ENCODE results near the gene GPC3. TPM values are rescaled to one million over a fixed set of nuclear protein-coding genes. Genes with fewer than 3 reads are reported as not detected.
"Not testable (repeated sequence)": the region's sequence is repeated elsewhere in the genome, so short reads cannot be mapped to it uniquely, and the experiment has no call there.

GPC3 gene
- total RNA-seq, 1 donor from 2014 or later, result 4.9 TPM

DNA sequence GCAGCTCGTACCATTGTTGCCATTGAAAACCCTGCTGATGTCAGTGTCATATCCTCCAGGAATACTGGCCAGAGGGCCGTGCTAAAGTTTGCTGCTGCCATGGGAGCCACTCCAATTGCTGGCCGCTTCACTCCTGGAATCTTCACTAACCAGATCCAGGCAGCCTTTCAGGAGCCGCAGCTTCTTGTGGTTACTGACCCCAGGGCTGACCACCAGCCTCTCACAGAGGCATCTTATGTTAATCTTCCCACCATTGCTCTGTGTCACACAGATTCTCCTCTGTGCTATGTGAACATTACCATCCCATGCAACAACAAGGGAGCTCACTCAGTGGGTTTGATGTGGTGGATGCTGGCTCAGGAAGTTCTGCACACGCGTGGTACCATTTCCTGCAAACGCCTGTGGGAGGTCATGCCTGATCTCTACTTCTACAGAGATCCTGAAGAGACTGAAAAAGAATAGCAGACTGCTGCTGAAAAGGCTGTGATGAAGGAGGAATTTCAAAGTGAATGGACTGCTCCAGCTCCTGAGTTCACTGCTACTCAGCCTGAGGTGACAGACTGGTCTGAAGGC, 222.3 kb downstream of the GPC3 start:
- DNase-seq (ENCODE audit: low spot score), result not testable (repeated sequence)

- no peak for DNase-seq (ENCODE audit: low spot score)
These were observed 230.7 kb downstream of the GPC3 start for GRCh38 chrX:133754657-133755056.

GRCh38 chrX:133749951-133750350, 235.4 kb downstream of the GPC3 start:
- no peak for DNase-seq (ENCODE audit: low spot score)

- DNase-seq (ENCODE audit: low spot score), result no peak
These were observed 236.0 kb downstream of the GPC3 start for GRCh38 chrX:133749370-133749769.

DNA sequence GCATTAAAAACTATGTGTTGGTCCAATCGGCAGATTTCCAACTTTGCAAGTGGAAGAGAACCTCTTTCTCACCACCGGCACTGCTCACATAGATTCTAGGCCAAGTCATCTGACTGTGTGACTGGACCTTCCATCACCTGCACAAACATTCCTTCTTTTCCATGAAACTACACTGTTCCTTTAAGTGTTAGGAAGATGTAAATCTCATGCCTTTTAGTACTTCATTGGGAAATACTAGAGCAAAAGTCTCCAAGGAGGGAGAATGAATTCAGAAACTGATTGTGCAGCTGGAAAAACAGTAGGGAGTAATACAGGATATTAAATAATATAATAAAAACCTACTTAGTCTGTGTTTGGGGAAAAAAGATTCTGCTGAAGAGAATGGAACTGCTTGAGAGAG, 238.2 kb downstream of the GPC3 start:
- no peak for DNase-seq (ENCODE audit: low spot score)

DNA sequence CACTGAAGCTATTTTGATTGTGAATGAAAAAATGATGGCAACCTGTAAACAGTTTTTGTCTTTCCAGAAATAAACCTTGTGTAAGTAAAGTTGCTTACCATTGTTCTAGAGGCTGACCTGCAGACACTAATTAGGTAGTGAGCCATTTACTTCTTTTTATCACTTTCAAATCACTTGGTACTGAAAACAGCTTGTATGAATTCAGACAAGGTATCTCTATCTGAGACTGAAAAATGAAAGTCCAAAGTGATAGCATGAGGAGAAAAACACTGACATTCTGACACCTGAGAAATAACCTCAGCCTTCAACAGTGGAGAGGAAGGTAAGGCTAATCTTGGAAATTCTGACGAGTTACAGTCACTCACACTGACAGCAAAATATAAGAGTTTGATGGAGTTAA, 238.8 kb downstream of the GPC3 start:
- no peak for DNase-seq (ENCODE audit: low spot score)

- DNase-seq (ENCODE audit: low spot score), result no peak
These were observed 240.0 kb downstream of the GPC3 start for GRCh38 chrX:133745349-133745748.

- no peak for DNase-seq (ENCODE audit: low spot score)
These were observed 242.6 kb downstream of the GPC3 start for GRCh38 chrX:133742602-133743305.

- DNase-seq (ENCODE audit: low spot score), result no peak
These were observed 244.1 kb downstream of the GPC3 start for GRCh38 chrX:133741303-133741702.

DNA sequence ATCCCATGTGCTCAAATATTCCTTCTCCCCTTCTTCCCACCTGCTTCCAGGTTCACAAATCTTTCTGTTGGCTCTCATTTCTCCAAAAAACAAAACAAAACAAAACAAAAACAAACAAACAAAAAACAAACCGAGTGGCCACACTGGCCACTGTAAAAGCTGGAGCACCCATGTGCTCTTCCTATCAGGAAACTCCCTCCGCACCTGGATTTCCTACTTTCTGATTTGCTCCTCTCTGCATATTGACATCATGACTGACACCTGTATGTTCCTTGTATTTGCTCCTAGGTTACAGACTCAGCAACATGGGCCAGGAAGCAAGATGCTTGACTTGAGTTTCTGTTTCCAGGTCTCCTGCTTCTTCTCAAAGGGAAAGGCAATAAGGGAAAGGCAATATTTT, 258.8 kb downstream of the GPC3 start:
- no peak for DNase-seq (ENCODE audit: low spot score)

GRCh38 chrX:133726211-133726630, 259.2 kb downstream of the GPC3 start:
- DNase-seq (ENCODE audit: low spot score), result no peak

DNA sequence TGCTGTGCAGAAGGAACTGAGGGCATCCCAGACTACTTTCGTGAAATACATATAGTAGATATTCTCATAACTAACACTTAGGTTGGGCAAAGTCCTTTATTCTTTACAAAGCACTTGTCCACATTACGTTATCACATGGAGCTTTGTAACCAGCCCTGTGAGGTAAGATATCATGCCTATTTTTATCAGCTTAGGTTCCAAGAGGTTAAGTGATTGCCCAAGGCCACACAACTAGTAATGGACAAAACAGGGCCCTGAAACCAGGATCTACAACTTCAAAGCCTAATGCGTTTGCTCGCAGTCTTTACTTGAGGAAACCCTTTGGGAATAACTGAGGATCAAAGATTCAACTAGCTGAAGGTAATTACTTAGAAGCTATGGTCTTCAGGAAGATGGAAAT, 261.5 kb downstream of the GPC3 start:
- no peak for DNase-seq (ENCODE audit: low spot score)

- no peak for DNase-seq (ENCODE audit: low spot score)
These were observed 262.6 kb downstream of the GPC3 start for GRCh38 chrX:133722756-133723155.

- DNase-seq (ENCODE audit: low spot score), result not testable (repeated sequence)
These were observed 265.1 kb downstream of the GPC3 start for GRCh38 chrX:133720269-133720668.

DNA sequence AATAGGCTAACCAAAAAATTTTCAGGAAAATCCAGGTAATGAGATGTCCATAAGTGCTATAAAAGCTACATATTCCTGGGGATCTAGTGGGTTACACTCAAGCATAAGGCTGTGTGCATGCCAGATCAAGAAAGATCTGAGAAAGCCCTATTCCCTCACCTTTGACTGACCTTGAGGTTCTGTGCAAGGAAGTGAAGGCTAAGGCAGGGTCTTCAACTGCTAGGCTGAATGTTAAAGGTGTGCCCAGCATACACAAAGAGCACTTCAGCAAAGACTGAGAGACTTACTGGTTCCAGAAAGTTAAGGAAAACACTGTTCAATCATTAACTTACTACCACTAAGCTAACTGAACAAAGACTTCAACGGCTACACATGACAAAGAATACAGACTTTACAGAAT, 269.7 kb downstream of the GPC3 start:
- DNase-seq (ENCODE audit: low spot score), result no peak

DNA sequence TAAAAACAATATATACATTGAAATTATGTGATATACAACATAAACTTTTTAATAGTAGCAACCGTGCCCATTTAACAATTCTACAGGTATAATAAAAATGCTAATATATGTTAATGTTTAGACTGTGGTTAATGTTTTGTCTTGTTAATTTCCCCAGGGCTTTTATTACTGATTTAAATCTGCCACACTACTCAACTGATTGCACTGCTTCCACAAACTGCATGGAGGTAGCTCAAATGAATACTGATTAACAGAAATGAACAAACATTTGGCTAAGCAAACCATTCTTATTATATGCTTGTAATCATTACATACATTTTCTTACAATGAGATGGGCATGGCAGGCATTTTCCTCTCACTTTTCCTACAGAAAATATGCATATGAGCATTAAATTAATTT, 275.9 kb downstream of the GPC3 start:
- no peak for DNase-seq (ENCODE audit: low spot score)

- DNase-seq (ENCODE audit: low spot score), result no peak
These were observed 278.5 kb downstream of the GPC3 start for GRCh38 chrX:133706890-133707289.

DNA sequence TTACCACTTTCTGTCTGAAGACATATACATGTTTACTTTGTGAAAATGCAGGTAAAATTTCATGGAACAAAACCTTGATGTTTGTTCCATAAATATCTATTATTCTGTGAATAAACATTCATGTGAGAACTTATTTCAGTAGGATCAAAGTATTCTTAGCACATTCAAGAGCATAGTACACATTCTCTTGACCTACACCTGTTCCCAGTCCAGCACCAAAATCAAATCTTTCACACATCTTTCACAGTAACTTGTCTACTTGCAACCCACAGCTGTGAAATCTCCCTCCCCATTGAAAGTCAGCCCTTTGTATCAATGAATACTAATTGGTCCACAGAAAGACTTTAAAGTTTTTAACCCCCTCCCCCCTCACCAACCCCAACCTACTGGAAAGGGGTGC, 283.2 kb downstream of the GPC3 start:
- no peak for DNase-seq (ENCODE audit: low spot score)

GRCh38 chrX:133699023-133699728, 286.2 kb downstream of the GPC3 start:
- no peak for DNase-seq (ENCODE audit: low spot score)

DNA sequence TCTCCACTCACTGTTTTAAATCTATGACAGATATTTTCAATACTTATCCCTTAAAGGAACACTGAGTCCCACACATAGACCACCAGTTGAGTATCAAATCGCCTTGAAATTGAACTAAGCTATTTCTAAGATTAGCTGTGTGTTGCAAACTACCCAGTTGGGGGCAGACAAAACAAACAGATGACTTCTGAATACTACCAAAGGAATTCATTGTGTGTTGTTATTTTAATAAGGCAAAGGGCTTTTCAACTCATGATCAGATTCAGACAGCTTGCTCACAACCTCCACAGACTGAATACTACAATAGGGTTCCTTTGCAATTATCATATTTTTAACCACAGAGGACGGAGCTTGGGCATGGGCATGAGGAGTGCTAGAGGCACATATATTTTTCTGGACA, 287.1 kb downstream of the GPC3 start:
- DNase-seq (ENCODE audit: low spot score), result no peak

- DNase-seq (ENCODE audit: low spot score), result no peak
These were observed 287.7 kb downstream of the GPC3 start for GRCh38 chrX:133697656-133698055.

GRCh38 chrX:133689997-133690599, 295.3 kb downstream of the GPC3 start:
- no peak for DNase-seq (ENCODE audit: low spot score)

DNA sequence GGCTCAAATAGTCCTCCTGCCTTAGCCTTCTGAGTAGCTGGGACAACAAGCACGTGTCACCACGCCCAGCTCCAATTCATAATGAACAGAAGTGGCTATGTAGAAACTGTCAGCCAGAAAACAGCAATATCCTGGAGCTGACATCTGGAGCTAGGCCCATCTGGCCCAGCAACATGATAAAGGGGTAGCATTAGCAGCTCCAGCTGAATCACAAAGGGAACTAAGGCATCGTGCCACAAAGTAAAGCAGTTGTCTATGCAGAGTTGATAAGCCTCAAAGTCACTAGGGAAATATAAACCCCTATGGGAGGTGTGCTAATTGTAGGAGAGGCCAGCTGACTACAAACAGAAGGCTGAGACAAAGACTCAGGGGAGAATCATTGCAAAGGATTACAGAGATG, 299.6 kb downstream of the GPC3 start:
- no peak for DNase-seq (ENCODE audit: low spot score)
